ENCODE measurements around the gene MAF. TPM values are rescaled to one million over a fixed set of nuclear protein-coding genes. Genes with fewer than 3 reads are reported as not detected.

The MAF gene
- total and polyA plus RNA-seq, 2 of the 4 experiments (the other 2 are of a cell fraction), result under 0.01 to 0.02 TPM

DNA sequence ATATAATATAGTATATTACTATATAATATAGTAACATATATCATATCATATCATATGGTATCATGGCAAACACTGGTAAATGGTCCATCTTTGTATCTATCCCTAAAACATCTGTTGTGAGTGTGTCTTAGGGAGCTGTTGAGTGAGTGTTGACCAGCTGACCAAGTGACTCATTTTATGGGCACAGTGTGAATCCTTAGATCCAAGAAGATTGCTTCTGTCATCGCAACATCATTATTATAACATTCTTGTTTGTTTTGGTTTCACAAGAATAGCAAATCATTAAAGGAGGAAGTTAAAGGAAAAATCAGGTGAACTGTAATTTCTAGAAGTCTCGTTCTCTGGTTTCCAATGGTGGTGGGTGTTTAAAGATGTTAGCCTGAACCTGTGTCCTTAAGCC, 11.7 kb upstream of the MAF start:
- no peak overlapping the region for H2AK5ac ChIP-seq (ENCODE audit: low read depth, low read length)
- no peak overlapping the region for H3K9ac ChIP-seq (ENCODE audit: low read depth, low read length)
- H3K23ac ChIP-seq (ENCODE audit: low read depth, low read length), result no peak overlapping the region
- DNase-seq (no peak), ATAC-seq (ENCODE audit: low read depth) (no peak)
- H3K9me1 ChIP-seq (ENCODE audit: insufficient read depth, low read length), result no peaks in the 10 kb centered on the region
- H3K36me3 ChIP-seq (ENCODE audit: control insufficient read depth, insufficient read depth, low read length), result no peaks in the 10 kb centered on the region
- no peak overlapping the region for H3K18ac ChIP-seq (ENCODE audit: low read depth, low read length)
- no peak overlapping the region for H2BK120ac ChIP-seq (ENCODE audit: low read depth, low read length)
- no CpG with 5 or more reads among the region's 2 CpGs for WGBS, 2 experiments (ENCODE audit: extremely low coverage in 2 of 2, insufficient read length in 1 of 2)
- H4K20me1 ChIP-seq (ENCODE audit: insufficient read depth, low read length), result no peaks in the 10 kb centered on the region
- H3K4me3 ChIP-seq (ENCODE audit: insufficient read depth, low read depth, low read length), result no peak overlapping the region
- no peak overlapping the region for H4K8ac ChIP-seq (ENCODE audit: low read depth in 2 of 2, low read length in 2 of 2)
- peaks cover 2% of the 10 kb centered on the region; the same call in 1 of the 2 replicates for H3K9me3 ChIP-seq (ENCODE audit: control insufficient read depth, insufficient read depth, low read length)
- no peak overlapping the region for H2BK15ac ChIP-seq (ENCODE audit: low read depth, low read length)
- in situ Hi-C loops (cut with MboI; ENCODE audit: low sequenced_read_pairs) (no loop called here), dilution Hi-C loops (cut with HindIII; ENCODE audit: low sequenced_read_pairs, unreplicated experiment) (no loop called here), intact Hi-C loops (cut with micrococcal nuclease) (no loop called here)
- no peak overlapping the region for H3K4ac ChIP-seq (ENCODE audit: low read depth, low read length)
- no peak overlapping the region for H2BK5ac ChIP-seq (ENCODE audit: low read depth, low read length, poor library complexity, severe bottlenecking)
- TF ChIP-seq, protein P1, sequence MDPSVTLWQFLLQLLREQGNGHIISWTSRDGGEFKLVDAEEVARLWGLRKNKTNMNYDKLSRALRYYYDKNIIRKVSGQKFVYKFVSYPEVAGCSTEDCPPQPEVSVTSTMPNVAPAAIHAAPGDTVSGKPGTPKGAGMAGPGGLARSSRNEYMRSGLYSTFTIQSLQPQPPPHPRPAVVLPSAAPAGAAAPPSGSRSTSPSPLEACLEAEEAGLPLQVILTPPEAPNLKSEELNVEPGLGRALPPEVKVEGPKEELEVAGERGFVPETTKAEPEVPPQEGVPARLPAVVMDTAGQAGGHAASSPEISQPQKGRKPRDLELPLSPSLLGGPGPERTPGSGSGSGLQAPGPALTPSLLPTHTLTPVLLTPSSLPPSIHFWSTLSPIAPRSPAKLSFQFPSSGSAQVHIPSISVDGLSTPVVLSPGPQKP (IDR thresholded peaks at IDR 0.05; ENCODE audit: borderline replicate concordance, low read depth, low read length), result no peak
- no peak for TF ChIP-seq RFX5 (IDR thresholded peaks at IDR 0.05; ENCODE audit: low read depth, low read length)
- TF ChIP-seq, protein P2, sequence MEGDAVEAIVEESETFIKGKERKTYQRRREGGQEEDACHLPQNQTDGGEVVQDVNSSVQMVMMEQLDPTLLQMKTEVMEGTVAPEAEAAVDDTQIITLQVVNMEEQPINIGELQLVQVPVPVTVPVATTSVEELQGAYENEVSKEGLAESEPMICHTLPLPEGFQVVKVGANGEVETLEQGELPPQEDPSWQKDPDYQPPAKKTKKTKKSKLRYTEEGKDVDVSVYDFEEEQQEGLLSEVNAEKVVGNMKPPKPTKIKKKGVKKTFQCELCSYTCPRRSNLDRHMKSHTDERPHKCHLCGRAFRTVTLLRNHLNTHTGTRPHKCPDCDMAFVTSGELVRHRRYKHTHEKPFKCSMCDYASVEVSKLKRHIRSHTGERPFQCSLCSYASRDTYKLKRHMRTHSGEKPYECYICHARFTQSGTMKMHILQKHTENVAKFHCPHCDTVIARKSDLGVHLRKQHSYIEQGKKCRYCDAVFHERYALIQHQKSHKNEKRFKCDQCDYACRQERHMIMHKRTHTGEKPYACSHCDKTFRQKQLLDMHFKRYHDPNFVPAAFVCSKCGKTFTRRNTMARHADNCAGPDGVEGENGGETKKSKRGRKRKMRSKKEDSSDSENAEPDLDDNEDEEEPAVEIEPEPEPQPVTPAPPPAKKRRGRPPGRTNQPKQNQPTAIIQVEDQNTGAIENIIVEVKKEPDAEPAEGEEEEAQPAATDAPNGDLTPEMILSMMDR (conservative IDR thresholded peaks at IDR 0.05; ENCODE audit: low read depth, low read length), result no peak
- TF ChIP-seq MAFK (IDR thresholded peaks at IDR 0.05; ENCODE audit: low read depth, low read length), result no peak
- no peak for TF ChIP-seq FOS (IDR thresholded peaks at IDR 0.05; ENCODE audit: low read depth, low read length)
- TF ChIP-seq, protein P3, sequence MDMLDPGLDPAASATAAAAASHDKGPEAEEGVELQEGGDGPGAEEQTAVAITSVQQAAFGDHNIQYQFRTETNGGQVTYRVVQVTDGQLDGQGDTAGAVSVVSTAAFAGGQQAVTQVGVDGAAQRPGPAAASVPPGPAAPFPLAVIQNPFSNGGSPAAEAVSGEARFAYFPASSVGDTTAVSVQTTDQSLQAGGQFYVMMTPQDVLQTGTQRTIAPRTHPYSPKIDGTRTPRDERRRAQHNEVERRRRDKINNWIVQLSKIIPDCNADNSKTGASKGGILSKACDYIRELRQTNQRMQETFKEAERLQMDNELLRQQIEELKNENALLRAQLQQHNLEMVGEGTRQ (IDR thresholded peaks at IDR 0.05; ENCODE audit: low read depth, low read length), result no peak
- TF ChIP-seq MAZ (IDR thresholded peaks at IDR 0.05; ENCODE audit: borderline replicate concordance, low read depth, low read length), result no peak
- TF ChIP-seq MXI1 (IDR thresholded peaks at IDR 0.05; ENCODE audit: borderline replicate concordance, low read depth, low read length), result no peak
- TF ChIP-seq SMC3 (IDR thresholded peaks at IDR 0.05; ENCODE audit: low read depth, low read length), result no peak
- TF ChIP-seq RAD21 (IDR thresholded peaks at IDR 0.05; ENCODE audit: low read length), result no peak
- ChIA-PET POLR2A (ENCODE audit: unreplicated experiment) (no interaction called here), CTCF (no interaction called here)
- no peak overlapping the region for H3K56ac ChIP-seq (ENCODE audit: extremely low read depth, insufficient read depth, low read length)
- no TSS peak for BruUV-seq (replicated peaks)
- no peak overlapping the region for H4K91ac ChIP-seq (ENCODE audit: insufficient read depth, low read depth, low read length)
- H4K5ac ChIP-seq (ENCODE audit: low read depth, low read length), result no peak overlapping the region
- H2BK20ac ChIP-seq (ENCODE audit: low read depth, low read length), result no peak overlapping the region
- no peaks in the 10 kb centered on the region for H3K27me3 ChIP-seq (ENCODE audit: control insufficient read depth, insufficient read depth, low read length)
- H3K79me1 ChIP-seq (ENCODE audit: low read depth in 1 of 2, low read length in 2 of 2), result no peaks in the 10 kb centered on the region
- H3K4me2 ChIP-seq (ENCODE audit: low read depth, low read length), result no peak overlapping the region
- no peak overlapping the region for H2AFZ ChIP-seq (replicated peaks; ENCODE audit: low read length, poor library complexity)
- no peak overlapping the region for H3K14ac ChIP-seq (replicated peaks; ENCODE audit: low read depth, low read length)
- H3K4me1 ChIP-seq (ENCODE audit: control insufficient read depth, insufficient read depth, low read length), result no peaks in the 10 kb centered on the region
- no peak overlapping the region for H2AK9ac ChIP-seq (replicated peaks; ENCODE audit: low read depth, low read length, poor library complexity)
- H3K27ac ChIP-seq (ENCODE audit: insufficient read depth, low read length), result no peak overlapping the region

All from IMR-90 (cell line).